ENCODE data around the gene P4HA2. TPM values are rescaled to one million over a fixed set of nuclear protein-coding genes. Genes with fewer than 3 reads are reported as not detected.

Gene P4HA2
- total RNA-seq, 2 experiments from 2014 or later = 0.32 to 7.2 TPM

GRCh38 chr5:132245593-132245992, 17.9 kb upstream of the P4HA2 start:
- H2AFZ ChIP-seq (ENCODE audit: low read length) = no peak overlapping the region
- H3K4me2 ChIP-seq (ENCODE audit: low read length) = no peak overlapping the region
- H3K27ac ChIP-seq (ENCODE audit: low read depth, low read length, poor library complexity, severe bottlenecking) = no peak overlapping the region
- ChIA-PET CTCF (ENCODE audit: unreplicated experiment) (no interaction called here), POLR2A (interaction anchor here (0.7 kb wide), 1 partner anchor 767 kb away, joined by 3 read pairs; no protein-coding TSS in a partner anchor)
- H3K4me3 ChIP-seq (ENCODE audit: low read depth, low read length, poor library complexity, severe bottlenecking) = no peak overlapping the region
- intact Hi-C loops (cut with micrococcal nuclease; ENCODE audit: unreplicated experiment) = no loop called here
- H3K36me3 ChIP-seq (ENCODE audit: insufficient read depth, low read length) = peaks cover 3% of the 10 kb centered on the region; the same call in 1 of the 2 replicates
- H4K20me1 ChIP-seq (ENCODE audit: insufficient read depth, low read length) = no peaks in the 10 kb centered on the region
- BruUV-seq (replicated peaks) = no TSS peak
- no peaks in the 10 kb centered on the region for H3K9me2 ChIP-seq (ENCODE audit: insufficient read depth, low read length)
- DNase-seq (ENCODE audit: low spot score) = no peak
- H3K9me3 ChIP-seq (ENCODE audit: low read length) = peaks cover 39% of the 10 kb centered on the region; the same call in 1 of the 2 replicates
- no peaks in the 10 kb centered on the region for H3K79me2 ChIP-seq (ENCODE audit: insufficient read depth, low read depth, low read length)
- no peak for TF ChIP-seq EZH2phosphoT487 (IDR thresholded peaks at IDR 0.05; ENCODE audit: borderline replicate concordance, low read depth, low read length)
- TF ChIP-seq CTCF (conservative IDR thresholded peaks at IDR 0.05; ENCODE audit: low read length) = no peak
- peaks cover 16% of the 10 kb centered on the region for H3K4me1 ChIP-seq (ENCODE audit: insufficient read depth, low read length, poor library complexity, severe bottlenecking)

GRCh38 chr5:132243366-132243977, 15.8 kb upstream of the P4HA2 start:
- H3K4me2 ChIP-seq (ENCODE audit: low read length) = peak overlapping the region; percentile 32
- ChIA-PET POLR2A (interaction anchor here (0.6 to 0.7 kb wide), 2 partner anchors 30 to 423 kb away, joined by 3 read pairs; no protein-coding TSS in a partner anchor), CTCF (ENCODE audit: unreplicated experiment) (no interaction called here)
- H3K9me3 ChIP-seq (ENCODE audit: low read length) = peaks cover 39% of the 10 kb centered on the region; the same call in 1 of the 2 replicates
- no TSS peak for BruUV-seq (replicated peaks)
- H3K4me1 ChIP-seq (ENCODE audit: insufficient read depth, low read length, poor library complexity, severe bottlenecking) = peaks cover 28% of the 10 kb centered on the region
- H3K36me3 ChIP-seq (ENCODE audit: insufficient read depth, low read length) = peaks cover 3% of the 10 kb centered on the region; the same call in 1 of the 2 replicates
- TF ChIP-seq EZH2phosphoT487 (IDR thresholded peaks at IDR 0.05; ENCODE audit: borderline replicate concordance, low read depth, low read length) = no peak
- TF ChIP-seq CTCF (conservative IDR thresholded peaks at IDR 0.05; ENCODE audit: low read length) = no peak
- H3K79me2 ChIP-seq (ENCODE audit: insufficient read depth, low read depth, low read length) = no peaks in the 10 kb centered on the region
- DNase-seq (ENCODE audit: low spot score) = peak; percentile 68
- intact Hi-C loops (cut with micrococcal nuclease; ENCODE audit: unreplicated experiment) = no loop called here
- peak overlapping the region; percentile 8 for H3K4me3 ChIP-seq (ENCODE audit: low read depth, low read length, poor library complexity, severe bottlenecking)
- no peaks in the 10 kb centered on the region for H3K9me2 ChIP-seq (ENCODE audit: insufficient read depth, low read length)
- H2AFZ ChIP-seq (ENCODE audit: low read length) = 0 out of 2 replicates have a peak overlapping the region, but pooled peaks have one; percentile 40
- H3K27ac ChIP-seq (ENCODE audit: low read depth, low read length, poor library complexity, severe bottlenecking) = no peak overlapping the region
- H4K20me1 ChIP-seq (ENCODE audit: insufficient read depth, low read length) = no peaks in the 10 kb centered on the region

GRCh38 chr5:132239776-132240175, 12.1 kb upstream of the P4HA2 start:
- CTCF ChIA-PET (ENCODE audit: unreplicated experiment) = interaction anchor here (1.3 kb wide), 1 partner anchor 32 kb away, joined by 3 read pairs; no protein-coding TSS in a partner anchor
- POLR2A ChIA-PET = interaction anchor here (1.2 kb wide), 1 partner anchor 10 kb away, joined by 3 read pairs; no protein-coding TSS in a partner anchor
- H3K4me1 ChIP-seq (ENCODE audit: insufficient read depth, low read length, poor library complexity, severe bottlenecking) = peaks cover 41% of the 10 kb centered on the region
- no peak overlapping the region for H3K4me3 ChIP-seq (ENCODE audit: low read depth, low read length, poor library complexity, severe bottlenecking)
- no peak overlapping the region for H3K27ac ChIP-seq (ENCODE audit: low read depth, low read length, poor library complexity, severe bottlenecking)
- DNase-seq (ENCODE audit: low spot score) = no peak
- no peak overlapping the region for H3K4me2 ChIP-seq (ENCODE audit: low read length)
- no peaks in the 10 kb centered on the region for H3K9me2 ChIP-seq (ENCODE audit: insufficient read depth, low read length)
- H4K20me1 ChIP-seq (ENCODE audit: insufficient read depth, low read length) = no peaks in the 10 kb centered on the region
- peaks cover 22% of the 10 kb centered on the region; the same call in 1 of the 2 replicates for H3K9me3 ChIP-seq (ENCODE audit: low read length)
- H2AFZ ChIP-seq (ENCODE audit: low read length) = no peak overlapping the region
- intact Hi-C loops (cut with micrococcal nuclease; ENCODE audit: unreplicated experiment) = loop anchor here (5.0 kb wide), 1 partner anchor 47 kb away; no protein-coding TSS in a partner anchor
- no peak for TF ChIP-seq CTCF (conservative IDR thresholded peaks at IDR 0.05; ENCODE audit: low read length)
- no peak for TF ChIP-seq EZH2phosphoT487 (IDR thresholded peaks at IDR 0.05; ENCODE audit: borderline replicate concordance, low read depth, low read length)
- H3K36me3 ChIP-seq (ENCODE audit: insufficient read depth, low read length) = peaks cover 3% of the 10 kb centered on the region; the same call in 1 of the 2 replicates
- H3K79me2 ChIP-seq (ENCODE audit: insufficient read depth, low read depth, low read length) = no peaks in the 10 kb centered on the region
- BruUV-seq (replicated peaks) = no TSS peak
